Erythroblast (primary cell): ENCODE measurements around the gene RNF223.

Experiments
- GATA1 ChIP-seq: IDR thresholded peaks from 2 replicates; pipeline ENCODE4 v1.6.1; 2011; ENCODE audit warnings: low read depth, mild to moderate bottlenecking, control low read depth, low read length, moderate library complexity
- POLR2A ChIP-seq: IDR thresholded peaks from 2 replicates; pipeline ENCODE4 v1.6.1; 2011; ENCODE audit warnings: mild to moderate bottlenecking, low read length

DNA sequence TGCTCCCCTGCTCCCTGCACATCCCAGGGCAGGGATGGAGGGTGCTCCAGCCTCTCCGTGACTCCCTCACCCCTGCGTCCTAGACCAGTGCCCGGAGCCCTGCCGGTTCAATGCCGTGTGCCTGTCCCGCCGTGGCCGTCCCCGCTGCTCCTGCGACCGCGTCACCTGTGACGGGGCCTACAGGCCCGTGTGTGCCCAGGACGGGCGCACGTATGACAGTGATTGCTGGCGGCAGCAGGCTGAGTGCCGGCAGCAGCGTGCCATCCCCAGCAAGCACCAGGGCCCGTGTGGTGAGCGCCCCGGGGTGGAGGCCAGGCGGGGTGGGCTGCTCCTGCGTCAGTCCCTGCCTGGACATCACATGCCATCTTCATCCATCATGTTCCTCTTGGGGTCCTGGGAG lies 32.2 kb downstream of the RNF223 start:
- TF ChIP-seq POLR2A: no peak
- no peak for TF ChIP-seq GATA1
